NCI-H2081 treated with DMSO at 0.1 percent for 48 hours (cell line): ENCODE results near the gene NFAT5.
"Not testable (repeated sequence)": the region's sequence is repeated elsewhere in the genome, so short reads cannot be mapped to it uniquely, and the experiment has no call there.

Source experiments
- DNase-seq: peaks from one replicate; lab custom pipeline; 2025; lab: John Stamatoyannopoulos, UW

Gene NFAT5

DNA sequence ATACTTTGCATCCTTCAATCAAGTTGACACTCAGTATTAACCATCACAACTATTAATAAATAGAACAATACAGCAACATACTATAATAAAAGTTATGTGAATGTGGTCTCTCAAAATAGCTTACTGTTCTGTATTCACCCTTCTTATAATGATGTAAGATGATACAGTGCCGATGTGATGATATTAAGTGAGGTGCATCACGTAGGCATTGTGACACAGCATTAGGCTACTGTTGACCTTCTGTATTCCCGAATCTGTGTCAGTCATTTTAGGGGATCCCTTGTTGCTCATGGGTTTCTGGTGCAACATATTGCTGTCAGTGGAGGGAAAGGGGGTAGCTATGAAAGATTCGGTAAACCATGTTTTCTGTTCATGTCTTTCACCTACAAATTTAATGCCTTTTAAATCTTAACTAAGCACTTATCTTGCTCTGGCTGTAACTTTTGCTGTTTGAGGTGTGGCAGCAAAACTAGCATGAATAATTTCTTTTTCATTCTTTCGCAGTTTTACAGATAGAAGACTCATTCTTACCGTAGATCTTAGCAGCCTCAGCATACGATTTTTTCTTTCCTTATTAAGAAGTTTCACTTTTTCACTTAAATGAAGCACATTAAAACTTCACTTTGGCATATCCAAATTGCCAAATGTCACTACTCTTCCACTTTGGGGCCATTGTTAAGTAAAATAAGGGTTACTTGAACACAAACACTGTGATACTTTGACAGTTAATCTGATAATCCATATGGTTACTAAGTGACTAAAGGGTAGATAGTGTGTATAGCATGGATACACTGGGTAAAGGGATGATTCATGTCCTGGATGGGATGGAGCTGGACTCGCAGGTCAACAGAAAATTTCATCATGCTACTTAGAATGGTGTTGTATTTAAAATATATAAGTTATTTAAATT is 29.6 kb downstream of the NFAT5 start:
- DNase-seq = no peak

DNA sequence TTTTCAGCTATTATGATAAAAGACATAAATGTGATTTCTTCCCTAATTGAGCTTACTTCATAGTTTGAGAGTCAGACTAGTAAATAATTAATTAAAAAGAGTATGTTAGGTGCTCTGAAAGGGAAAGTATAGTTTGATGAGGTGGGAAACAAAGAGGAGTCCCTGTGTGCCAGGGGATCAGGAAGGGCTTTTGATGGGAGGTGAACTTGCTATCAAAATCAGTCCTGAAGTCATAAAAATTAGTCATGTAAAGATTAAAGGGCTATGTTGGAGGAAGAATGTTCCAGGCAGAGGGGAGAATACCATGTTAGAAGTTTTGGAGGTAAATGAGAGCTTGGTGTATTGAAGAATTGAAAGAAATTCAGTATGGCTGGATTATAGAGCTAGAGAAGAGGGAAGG is 31.0 kb downstream of the NFAT5 start:
- DNase-seq = no peak

DNA sequence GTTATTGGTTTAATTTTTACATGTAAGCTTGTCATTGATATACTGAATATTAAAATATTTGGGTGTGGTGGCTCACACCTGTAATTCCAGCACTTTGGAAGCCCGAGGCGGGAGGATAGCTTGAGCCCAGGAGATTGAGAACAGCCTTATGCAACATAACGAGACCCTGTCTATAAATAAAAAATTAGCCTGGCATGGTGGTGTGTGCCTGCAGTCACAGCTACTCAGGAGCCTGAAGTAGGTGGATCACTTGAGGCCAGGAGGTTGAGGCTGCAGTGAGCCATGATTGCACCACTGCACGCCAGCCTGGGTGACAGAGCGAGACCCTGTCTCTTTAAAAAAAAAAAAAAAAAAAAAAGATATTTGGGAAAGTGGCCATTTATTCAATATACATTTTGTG is 32.3 kb downstream of the NFAT5 start:
- no peak for DNase-seq

DNA sequence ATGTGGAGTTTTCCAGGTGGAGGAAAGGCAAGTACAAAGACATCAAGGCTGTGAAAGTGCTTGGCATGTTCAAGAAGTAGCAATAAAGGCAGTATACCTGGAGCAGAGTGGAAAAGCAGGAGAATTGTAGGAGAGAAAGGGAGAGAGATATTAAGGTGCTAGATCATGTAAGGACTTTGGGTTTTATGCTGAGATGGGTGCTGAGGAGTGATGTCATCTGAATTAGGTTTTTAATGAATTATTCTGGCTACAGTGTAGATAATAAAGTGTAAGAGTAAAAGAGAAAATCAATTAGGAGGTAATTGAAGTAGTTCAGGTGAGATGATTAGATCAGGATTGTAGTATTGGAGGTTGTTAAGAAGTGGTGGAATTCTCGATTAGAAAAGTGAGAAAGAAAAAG is 34.0 kb downstream of the NFAT5 start:
- no peak for DNase-seq

DNA sequence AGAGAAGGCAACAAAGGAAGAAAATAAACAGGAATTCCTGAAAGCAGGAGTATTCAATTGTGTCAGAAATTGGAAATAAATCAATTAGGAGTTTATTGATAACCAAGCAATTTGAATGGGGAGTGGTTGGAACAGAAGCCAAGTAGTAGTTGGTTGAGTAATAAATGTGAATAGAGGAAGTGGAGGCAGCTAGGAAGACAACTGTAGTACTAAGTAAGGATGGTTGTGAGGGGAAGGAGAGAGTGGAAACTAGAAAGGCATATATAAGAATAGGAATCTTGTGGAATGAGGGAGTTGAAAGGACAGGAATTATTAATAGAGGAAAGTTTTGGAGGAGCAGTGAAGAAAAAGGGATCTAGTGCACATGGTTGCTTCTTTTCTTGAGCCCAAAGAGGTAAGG is 34.4 kb downstream of the NFAT5 start:
- no peak for DNase-seq

DNA sequence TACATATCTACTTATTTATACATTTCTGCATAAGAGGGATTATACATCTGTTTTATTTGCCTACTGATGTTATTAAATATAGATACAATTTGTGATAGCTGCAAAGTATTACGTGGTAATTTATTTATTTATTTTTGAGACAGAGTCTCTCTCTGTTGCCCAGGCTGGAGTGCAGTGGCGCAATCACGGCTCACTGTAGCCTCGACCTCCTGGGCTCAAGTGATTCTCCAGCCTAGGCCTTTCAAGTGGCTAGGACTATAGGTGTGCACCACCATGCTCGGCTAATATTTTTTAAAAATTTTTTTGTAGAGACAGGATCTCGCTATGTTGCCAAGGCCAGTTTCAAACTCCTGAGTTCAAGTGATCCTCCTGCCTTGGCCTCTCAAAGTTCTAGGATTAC is 35.5 kb downstream of the NFAT5 start:
- no peak for DNase-seq

DNA sequence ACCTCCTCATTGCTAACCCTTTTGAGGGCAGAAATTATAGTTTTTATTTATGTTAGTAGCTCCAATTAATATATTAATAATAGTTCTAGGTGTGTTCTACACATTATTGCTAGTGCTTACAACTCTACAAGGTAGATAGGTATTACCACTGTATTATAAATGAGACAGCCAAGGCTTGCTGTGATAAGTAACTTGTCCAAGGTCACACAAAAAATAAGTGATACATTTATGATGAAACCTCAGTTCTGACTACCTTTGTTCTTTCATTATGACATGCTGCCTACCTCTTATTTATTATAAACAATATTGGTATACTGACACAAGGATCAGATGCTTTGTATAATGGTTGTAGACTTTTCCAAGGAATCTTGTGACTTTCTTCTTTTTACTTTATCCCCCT is 41.2 kb downstream of the NFAT5 start:
- DNase-seq = no peak

DNA sequence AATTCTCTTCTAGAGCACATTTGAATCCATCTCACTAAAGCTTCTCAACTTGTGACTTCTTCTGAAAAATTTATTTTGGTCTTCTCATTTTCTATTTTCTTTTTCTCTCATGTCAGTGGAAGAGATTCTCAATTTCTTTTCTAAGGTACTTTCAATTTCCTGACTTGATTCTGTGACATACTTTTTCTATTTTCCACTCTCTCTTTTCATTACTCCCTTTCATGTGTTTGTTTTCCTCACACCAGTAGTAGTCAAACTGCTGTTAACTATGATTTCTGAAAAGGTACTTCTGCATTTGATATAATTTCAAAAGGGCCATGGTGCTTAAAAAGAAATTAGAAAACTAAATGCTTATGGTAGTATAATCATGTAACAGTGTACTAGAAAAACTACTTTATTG is 41.9 kb downstream of the NFAT5 start:
- DNase-seq = no peak

DNA sequence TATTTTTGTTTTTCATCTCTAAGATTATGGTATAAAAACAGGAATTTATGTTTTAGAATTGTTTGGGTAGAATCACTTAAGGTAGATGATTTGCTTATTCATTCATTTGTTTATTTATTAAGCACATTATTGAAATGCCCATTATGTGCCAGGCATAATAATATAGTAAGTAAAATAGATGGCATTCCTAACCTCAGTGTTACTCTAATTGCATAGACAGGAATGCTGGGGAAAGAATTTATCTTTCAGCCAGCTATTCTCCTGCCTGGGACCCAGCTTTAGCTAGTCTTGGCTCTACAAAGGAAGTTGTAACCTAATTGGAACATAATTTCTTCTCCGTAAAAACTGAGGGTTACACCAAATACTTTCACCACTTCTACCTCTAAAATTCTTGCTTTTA is 44.6 kb downstream of the NFAT5 start:
- DNase-seq = no peak

DNA sequence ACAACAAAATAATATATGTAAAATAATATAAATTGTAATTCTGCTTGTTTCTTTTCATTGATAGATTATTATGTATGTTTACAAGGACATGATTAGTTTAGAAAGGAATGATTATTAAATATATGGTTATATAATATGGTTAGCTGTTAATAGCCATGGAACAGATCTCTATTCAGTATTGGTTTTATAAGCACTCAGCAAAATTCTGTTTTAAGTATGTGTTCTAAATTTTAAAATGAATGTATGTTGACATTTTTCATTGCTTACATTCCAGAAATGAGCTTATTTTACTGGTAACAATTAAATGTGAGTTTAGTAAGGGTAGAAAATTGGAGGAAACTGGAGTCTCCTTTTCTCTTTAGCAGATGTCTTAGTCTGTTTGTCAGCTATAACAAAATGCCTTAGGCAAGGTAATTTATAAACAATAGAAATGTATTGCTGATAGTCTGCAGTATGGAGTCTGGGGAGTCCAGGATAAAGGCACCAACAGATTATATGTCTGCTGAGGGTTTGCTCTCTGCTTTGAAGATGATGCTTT is 45.4 kb downstream of the NFAT5 start:
- DNase-seq = no peak

DNA sequence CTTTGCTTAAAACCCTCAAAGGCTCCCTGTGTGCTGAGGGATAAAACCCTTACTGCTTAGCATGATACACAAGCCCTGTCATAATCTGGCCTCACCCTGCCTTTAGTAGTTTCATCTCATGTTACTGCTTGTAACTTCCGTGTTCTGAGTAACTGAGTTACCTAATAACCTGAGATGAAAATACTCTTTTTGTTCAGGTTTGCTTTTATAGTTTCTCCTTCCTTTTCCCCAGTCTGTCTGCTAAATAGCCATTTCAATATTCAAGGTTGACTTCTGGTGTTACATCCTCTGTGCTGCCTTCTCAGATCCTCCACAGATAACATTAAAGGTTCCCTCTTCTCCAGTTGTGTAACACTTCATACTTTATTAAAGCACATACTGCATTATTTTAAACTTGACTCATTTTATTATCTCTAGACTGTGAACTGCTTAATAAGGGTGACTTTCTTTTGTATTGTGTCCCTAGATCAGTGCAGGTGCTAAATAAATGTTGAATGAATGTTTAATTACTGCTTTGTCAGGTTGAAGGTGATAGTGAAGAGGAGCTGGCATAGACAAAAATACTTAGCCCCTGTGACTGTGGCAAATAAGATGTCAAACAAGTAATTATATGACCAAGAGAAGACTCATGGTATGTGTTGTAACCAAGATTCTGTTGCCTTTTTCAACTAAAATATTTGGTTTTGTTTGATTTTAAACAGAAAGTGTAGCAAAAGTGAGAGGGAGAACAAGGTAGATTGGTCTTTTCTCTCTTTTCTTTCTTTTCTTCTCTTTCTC is 47.8 kb downstream of the NFAT5 start:
- no peak for DNase-seq

DNA sequence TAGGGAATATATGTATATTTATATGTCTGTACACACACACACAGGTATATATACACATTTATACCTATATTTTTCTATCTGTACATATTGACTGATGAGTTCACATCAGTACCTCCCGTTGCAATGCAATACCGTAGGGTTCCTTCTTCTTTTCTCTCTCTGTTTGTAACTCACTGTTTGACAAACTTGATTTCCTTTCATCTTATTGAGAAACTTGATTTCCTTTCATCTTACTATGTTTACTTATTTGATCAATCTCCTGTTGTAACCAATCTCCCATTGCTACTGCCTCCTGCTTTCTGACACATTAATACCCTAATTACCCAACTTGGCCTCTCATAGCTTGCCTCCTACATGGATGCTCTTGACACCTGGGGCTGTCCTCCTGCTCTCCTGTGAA is 49.8 kb downstream of the NFAT5 start:
- DNase-seq = no peak

DNA sequence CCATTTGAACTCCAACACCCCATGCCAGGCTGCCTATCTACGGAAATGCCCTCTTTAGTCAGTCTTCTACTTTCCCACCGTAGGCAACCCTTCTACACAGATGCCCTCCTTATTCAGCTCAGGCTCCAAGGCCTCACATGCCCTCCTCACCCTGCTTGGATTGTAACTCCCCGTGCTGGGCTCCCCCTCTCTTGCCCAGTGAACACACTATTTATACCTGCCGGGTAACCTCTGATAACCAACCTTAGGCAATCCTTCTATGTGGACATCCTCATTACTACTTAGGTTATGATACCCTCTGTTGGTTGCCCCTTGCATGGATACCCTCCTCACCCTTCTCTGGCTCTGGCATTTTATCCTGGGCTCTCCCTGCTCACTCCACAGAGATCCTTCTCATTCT is 50.3 kb downstream of the NFAT5 start:
- DNase-seq = no peak

DNA sequence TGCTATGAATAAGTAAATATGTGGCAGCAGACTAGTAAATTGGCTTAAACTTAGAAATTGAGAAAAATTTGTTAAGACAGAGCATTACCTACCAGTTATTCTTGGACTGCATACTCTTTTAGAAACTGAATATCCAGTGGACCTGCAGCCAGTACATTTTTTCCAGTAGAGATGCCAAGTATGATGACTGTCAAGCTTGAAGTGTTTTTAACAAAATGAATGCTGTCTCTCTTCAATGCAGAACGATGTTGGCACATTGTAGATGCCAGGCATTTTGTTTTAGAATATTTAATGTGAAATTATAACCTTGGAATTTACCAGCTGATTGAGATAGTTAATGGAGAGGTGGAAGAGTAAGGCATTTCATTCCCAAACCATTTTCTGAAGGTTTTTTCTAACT is 52.5 kb downstream of the NFAT5 start:
- DNase-seq = no peak

DNA sequence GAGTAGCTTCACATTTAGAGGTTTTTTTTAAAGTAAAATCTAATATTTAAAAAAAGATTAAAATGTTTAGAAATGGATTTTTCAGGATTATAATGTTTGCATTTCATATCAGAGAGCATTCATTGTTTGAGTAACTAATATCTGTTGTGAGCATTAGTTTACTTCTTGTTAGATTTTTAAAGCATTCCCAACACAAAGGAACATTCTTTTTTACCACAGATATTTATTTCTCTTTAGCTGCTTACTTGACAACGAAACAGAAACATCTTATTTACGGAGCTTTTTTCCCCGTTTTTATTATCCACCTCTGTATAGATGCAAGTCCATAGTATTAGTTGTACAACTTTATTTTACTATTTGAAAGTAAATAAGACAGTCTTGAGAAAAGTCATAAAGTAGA is 53.0 kb downstream of the NFAT5 start:
- no peak for DNase-seq

DNA sequence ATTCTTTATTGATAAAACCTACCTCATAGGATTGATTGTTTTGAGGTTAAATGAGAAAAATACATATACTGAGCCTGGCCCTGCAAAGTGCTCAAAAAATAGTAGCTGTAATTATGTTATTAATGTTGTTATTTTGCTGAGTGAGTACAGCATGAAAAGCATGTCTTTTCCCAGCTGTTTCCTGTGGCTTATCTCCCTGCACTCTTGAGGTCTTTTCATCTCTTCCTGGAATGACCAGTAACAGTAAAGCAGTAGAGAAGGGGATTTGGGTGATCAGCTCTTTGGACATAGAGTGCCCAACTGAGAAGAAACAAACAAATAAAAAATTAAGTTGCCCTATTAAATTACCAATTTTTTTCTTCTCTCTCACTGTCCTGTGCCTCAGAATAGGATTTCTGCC is 53.7 kb downstream of the NFAT5 start:
- no peak for DNase-seq

DNA sequence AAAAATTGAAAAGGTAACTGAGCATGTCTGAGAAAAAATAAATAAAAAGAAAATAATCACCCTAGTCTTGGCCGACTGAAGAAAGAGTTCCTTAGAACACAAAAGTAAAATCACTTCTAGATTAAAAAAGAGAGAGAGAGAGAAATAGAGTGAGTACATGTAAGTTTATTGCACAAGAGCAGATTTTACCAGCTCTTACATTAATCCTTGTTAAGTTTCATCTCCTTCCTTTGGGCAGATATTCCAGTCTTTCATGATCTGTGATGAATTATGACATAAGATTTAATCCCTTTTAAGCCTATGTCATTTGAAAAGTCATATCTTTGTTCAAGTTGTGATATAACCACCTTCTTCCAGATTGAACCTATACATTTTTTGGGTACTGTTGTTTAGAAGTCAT is 54.8 kb downstream of the NFAT5 start:
- no peak for DNase-seq

DNA sequence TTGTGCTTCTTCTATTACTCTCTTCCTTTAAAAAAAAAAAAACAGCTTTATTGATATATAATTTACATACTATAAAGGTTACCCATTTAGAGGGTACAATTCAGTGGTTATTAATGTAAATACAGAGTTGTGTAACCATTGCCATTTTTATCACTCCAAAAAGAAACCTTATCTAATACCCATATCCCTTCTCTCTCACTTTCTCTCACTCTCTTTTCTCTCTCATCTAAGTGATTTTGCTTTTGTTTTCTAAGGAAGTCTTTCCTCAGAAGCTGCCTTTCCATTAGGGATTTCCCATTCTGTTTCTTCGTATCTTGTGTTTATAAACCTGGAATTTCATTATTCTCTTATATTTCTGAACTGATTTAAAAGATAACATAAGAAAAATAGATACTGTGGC is 55.5 kb downstream of the NFAT5 start:
- DNase-seq = no peak

DNA sequence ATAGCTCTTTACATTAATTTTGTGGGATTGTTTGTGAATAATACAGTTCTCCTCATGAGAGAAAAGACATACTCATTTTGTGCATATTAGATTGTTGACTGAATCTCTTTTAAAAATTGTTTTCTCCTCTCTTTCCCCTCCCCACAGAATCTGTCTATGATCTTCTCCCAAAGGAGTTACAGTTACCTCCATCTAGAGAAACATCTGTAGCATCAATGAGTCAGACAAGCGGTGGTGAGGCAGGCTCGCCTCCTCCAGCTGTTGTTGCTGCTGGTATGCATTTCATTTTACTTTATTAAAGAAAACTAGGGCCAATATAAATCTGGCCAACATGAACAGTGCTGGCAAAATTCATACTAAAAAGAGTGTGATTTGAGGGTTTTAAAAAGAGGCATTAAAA is 60.5 kb downstream of the NFAT5 start:
- DNase-seq = no peak

DNA sequence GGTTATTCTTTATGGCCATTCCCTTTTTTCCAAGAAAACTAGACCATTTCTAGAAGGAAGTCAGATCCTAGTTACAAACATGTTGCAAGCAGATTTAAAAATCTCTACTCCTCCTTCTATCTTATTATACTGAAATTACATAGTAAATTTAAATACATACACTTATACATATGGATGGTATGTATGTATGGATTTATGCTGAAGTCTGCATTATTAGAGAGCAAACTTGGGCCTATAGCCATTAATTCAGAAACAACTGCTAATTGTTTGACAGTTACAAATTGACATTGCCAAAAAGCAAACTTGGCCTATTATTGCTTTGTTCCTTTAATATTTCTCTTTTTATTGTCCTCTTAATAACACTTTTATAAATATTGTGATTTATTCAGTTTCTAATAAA is 67.1 kb downstream of the NFAT5 start:
- no peak for DNase-seq

DNA sequence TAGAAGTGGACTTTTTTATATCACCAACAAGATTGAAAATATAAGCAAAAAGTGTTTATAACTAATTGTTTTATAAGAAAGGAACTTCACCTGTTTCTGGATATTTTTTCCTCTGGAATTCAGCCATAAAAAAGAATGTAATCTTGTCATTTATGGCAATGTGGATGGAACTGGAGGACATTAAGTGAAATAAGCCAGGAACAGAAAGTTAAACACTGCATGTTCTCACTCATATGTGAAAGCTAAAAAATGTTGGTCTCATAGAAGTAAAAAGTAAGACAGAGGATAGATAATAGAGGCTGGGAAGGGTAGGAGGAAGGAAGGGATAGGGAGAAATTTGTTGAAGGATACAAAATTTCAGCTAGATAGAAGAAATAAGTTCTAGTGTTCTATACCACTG is 67.6 kb downstream of the NFAT5 start:
- no peak for DNase-seq

DNA sequence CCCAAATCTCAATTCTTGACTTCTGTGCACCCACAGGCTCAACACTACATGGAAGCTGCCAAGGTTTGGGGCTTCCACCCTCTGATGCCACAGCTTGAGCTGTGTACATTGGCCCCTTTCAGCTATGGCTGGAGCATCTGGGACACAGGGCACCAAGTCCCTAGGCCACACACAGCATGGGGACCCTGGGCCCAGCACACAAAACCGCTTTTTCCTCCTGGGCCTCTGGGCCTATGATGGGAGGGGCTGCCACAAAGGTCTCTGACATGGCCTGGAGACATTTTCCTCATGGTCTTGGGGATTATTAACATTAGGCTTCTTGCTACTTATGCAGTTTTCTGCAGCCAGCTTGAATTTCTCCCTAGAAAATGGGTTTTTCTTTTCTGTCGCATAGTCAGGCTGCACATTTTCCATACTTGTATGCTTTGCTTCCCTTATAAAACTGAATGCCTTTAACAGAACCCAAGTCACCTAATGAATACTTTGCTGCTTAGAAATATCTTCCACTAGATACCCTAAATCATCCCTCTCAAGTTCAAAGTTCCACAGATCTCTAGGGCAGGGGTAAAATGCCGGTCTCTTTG is 70.9 kb downstream of the NFAT5 start:
- DNase-seq = not testable (repeated sequence)
